GM12873 (cell line): ENCODE measurements around the gene NET1.

Experiments used
- TF ChIP-seq, protein P1 (sequence below): IDR thresholded peaks from 2 replicates; pipeline ENCODE4 v1.5.1; 2012; ENCODE audit warnings: low read depth, mild to moderate bottlenecking, moderate library complexity, low read length, control low read depth; ENCODE audit not compliant: insufficient read depth; ENCODE audit errors: missing control alignments

The NET1 gene, protein sequence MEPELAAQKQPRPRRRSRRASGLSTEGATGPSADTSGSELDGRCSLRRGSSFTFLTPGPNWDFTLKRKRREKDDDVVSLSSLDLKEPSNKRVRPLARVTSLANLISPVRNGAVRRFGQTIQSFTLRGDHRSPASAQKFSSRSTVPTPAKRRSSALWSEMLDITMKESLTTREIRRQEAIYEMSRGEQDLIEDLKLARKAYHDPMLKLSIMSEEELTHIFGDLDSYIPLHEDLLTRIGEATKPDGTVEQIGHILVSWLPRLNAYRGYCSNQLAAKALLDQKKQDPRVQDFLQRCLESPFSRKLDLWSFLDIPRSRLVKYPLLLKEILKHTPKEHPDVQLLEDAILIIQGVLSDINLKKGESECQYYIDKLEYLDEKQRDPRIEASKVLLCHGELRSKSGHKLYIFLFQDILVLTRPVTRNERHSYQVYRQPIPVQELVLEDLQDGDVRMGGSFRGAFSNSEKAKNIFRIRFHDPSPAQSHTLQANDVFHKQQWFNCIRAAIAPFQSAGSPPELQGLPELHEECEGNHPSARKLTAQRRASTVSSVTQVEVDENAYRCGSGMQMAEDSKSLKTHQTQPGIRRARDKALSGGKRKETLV

DNA sequence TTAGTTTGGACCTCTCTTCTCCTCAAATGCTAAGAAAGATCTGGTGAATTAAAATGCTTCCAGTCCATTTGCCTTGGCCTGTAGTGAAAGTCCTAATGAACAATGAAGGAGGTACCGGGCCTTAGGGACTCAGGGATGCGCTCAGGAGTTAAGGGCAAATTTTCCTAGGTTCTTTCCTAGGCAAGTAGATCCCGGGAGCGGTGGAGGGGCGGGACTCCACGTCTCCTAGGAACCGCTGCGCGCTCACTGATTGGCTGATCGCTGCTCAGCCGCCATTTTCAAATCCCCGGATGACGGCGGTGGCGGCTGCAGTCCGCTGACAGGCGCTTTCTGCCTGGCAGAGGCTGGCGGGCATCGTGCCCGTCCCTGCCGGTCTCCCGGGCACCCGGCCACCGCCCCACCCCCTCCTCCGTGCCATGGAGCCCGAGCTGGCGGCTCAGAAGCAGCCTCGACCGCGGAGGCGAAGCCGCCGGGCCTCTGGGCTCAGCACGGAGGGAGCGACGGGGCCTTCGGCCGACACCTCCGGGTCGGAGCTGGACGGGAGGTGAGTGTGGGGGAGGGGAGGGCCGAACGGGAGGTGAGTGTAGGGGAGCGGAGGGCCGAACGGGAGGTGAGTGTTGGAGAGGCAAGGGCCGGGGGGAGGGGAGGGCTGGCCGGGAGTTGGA lies at the start of gene NET1:
Gene NET1 (plus strand): TSS at position 281 of the 665 bp plus-strand sequence. CDS start 136 bp downstream, at position 417.
- TF ChIP-seq, protein P1, sequence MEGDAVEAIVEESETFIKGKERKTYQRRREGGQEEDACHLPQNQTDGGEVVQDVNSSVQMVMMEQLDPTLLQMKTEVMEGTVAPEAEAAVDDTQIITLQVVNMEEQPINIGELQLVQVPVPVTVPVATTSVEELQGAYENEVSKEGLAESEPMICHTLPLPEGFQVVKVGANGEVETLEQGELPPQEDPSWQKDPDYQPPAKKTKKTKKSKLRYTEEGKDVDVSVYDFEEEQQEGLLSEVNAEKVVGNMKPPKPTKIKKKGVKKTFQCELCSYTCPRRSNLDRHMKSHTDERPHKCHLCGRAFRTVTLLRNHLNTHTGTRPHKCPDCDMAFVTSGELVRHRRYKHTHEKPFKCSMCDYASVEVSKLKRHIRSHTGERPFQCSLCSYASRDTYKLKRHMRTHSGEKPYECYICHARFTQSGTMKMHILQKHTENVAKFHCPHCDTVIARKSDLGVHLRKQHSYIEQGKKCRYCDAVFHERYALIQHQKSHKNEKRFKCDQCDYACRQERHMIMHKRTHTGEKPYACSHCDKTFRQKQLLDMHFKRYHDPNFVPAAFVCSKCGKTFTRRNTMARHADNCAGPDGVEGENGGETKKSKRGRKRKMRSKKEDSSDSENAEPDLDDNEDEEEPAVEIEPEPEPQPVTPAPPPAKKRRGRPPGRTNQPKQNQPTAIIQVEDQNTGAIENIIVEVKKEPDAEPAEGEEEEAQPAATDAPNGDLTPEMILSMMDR, result no peak

DNA sequence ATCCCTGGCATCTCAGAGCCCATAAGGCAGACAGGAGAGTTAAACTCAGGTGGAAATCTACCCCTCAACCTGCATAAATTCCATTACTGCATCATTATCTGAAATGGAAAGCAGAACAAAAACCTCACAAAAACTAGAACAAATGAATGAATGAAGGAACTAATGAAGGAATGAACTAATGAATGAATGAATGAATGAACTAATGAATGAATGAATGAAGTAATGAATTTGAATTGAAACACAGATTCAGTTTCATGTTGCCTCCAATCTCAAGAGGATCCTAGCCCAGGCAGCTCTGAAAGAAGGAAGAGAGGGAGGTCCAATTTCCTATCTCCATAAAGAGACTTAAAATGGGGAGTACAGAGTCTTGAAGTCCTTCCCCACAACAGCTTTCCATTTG lies 49.5 kb upstream of the NET1 start:
- TF ChIP-seq, protein P1, result no peak

DNA sequence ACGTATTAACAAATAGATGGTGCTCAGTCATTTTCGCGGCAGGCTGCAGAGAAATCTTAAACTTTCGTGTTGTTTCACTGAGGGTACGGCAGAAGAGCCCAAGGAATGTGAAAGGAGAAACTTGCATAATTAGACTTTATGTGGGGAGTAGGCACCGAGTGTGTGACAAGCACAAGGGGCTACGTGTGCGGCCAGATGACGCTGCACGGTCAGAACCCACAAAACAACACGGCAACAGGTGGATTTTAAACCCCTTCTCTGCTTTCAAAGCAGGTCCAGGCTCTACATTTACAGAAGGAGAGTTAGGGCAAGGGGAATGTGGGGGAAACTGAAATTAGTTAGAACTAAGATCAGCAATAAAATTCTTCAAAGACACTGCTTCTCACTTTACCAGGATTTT lies 48.0 kb upstream of the NET1 start:
- TF ChIP-seq, protein P1, result no peak

DNA sequence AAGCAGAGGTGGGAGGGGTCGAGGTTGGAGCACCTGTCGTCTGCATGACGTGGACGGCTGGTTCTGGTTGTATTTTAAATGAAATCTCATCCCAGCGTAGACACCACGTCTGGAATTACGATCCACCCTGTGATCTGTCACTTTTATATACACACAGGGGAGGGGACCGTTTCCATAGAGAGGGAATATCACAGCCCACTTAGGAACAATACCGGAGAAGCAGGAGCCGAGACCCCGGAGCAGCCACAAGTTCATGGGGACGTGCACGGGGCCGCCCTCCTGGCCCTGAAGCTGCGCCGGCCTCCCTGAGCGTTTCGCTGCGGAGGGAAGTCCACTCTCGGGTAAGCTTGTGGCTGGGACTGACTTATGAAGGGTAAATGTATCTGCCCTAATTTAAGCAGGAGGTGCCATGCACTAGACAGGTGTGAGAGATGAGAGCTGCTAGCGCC lies 47.4 kb upstream of the NET1 start, which contains the start of gene UCN3:
Gene UCN3 (plus strand): TSS at position 77 of the 449 bp plus-strand sequence. CDS start 8,755 bp downstream, outside the sequence.
- TF ChIP-seq, protein P1, result no peak

DNA sequence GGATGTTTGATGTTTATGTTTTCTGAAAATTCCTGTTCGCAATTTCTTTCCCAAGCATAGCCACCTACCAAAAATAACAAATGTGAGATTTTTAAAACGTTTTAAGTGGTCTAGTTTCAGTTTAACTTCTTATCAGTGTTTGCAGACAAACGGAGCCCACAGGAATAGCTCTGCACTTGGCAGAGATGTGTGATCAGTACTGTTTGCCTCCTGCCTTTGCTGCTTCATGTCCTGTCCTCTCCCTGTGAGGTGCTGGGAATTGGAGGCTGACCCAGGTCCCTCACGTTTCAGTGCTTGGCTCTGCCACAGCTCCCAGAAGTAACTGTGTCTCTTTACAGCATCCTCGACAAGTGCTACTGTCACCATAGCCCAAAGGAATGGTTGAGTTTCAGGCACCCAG lies 46.4 kb upstream of the NET1 start:
- TF ChIP-seq, protein P1, result no peak

DNA sequence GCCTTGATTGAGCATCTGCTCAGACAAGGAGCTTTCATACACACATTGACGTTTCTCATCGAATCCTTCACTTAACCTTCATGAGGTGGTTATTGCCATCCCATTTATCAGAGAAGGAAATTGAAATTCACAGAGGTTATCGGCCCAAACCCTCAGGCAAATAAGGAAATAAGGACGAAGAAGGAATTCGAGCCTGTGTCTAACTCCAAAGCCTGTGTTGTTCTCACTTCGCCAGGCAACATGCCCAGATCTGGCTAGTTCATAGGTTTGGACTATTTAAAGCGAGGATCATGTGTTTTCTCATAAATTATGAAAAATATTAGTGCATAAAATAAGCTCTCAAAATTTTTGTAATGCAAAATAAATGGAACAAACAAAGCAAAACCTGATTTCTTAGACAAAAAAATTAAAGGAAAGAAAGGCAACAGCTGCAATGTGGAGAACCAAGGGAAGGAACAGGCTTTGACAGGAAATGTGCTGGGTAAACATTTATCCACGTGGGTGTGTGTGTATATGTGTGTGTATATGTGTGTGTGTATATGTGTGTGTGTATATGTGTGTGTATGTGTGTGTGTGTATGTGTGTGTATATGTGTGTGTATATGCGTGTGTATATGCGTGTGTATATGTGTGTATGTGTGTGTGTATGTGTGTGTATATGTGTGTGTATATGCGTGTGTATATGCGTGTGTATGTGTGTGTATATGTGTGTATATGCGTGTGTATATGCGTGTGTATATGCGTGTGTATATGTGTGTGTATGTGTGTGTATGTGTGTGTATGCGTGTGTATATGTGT lies 42.8 kb upstream of the NET1 start:
- TF ChIP-seq, protein P1, result no peak
